ENCODE data around the gene DGKZ.

The DGKZ gene

GRCh38 chr11:46305295-46305694 lies 42.0 kb upstream of the DGKZ start:
- TF ChIP-seq, protein P1, sequence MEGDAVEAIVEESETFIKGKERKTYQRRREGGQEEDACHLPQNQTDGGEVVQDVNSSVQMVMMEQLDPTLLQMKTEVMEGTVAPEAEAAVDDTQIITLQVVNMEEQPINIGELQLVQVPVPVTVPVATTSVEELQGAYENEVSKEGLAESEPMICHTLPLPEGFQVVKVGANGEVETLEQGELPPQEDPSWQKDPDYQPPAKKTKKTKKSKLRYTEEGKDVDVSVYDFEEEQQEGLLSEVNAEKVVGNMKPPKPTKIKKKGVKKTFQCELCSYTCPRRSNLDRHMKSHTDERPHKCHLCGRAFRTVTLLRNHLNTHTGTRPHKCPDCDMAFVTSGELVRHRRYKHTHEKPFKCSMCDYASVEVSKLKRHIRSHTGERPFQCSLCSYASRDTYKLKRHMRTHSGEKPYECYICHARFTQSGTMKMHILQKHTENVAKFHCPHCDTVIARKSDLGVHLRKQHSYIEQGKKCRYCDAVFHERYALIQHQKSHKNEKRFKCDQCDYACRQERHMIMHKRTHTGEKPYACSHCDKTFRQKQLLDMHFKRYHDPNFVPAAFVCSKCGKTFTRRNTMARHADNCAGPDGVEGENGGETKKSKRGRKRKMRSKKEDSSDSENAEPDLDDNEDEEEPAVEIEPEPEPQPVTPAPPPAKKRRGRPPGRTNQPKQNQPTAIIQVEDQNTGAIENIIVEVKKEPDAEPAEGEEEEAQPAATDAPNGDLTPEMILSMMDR (IDR thresholded peaks at IDR 0.05; ENCODE audit: low read depth, low read length, missing control alignments): peak; percentile 3
- DNase-seq (ENCODE audit: extremely low read depth, low read depth): no peak
- H3K4me3 ChIP-seq (replicated peaks; ENCODE audit: low read depth, low read length): no peak overlapping the region

DNA sequence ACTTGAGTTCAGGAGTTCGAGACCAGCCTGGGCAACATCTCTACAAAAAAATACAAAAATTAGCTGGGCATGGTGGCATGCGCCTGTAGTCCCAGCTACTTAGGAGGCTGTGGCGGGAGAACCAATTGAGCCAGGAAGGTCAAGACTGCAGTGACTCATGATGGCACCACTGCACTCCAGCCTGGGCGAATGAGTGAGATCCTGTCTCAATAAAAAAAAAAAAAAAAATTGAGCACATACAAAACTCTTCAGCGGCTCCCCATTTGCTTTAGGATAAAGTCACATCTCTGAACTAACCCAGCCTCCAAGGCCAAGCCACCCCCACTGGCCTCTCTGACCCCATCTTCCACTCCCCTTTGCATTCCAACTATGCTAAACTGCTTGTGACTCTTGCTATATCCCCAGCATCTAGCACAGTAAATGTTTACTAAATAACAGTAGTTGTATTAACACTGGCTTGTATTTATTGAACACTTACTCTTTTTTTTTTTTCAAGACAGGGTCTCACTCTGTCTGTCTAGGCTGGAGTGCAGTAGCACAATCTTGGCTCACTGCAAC lies 40.9 kb upstream of the DGKZ start:
- H3K4me3 ChIP-seq (replicated peaks; ENCODE audit: low read depth, low read length): no peak overlapping the region
- no peak for DNase-seq (ENCODE audit: extremely low read depth, low read depth)
- TF ChIP-seq, protein P1 (IDR thresholded peaks at IDR 0.05; ENCODE audit: low read depth, low read length, missing control alignments): no peak

GRCh38 chr11:46307369-46307768 lies 39.9 kb upstream of the DGKZ start:
- TF ChIP-seq, protein P1 (IDR thresholded peaks at IDR 0.05; ENCODE audit: low read depth, low read length, missing control alignments): no peak

DNA sequence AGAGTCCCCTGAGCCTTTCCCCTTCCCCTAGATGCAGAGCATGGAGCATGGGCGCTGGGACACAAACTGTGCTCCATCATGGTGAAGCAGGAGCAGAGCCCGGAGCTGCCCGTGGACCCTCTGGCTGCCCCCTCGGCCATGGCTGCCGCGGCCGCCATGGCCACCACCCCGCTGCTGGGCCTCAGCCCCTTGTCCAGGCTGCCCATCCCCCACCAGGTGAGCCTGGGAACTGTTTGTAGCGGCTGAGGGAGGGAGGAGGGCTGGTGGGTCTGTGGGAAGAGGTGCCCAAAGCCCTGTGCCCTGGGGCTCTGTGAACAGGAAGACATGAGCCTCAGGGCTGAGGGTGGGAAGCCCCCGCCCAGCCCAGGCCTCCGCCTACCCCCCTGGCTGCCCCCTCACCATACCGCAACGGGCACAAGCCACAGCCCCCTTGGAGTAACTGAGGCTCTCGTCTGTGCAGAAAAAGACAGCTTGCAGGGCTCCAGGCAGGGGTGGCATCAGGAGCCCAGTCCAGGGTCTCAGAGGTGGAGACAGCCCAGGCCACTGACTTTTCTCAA lies 39.4 kb upstream of the DGKZ start:
- TF ChIP-seq, protein P1 (IDR thresholded peaks at IDR 0.05; ENCODE audit: low read depth, low read length, missing control alignments): no peak
- H3K4me3 ChIP-seq (replicated peaks; ENCODE audit: low read depth, low read length): no peak overlapping the region
- DNase-seq (ENCODE audit: extremely low read depth, low read depth): no peak

More at GRCh38 chr11:46307369-46307768, 39.9 kb upstream of the DGKZ start:
- DNase-seq (ENCODE audit: extremely low read depth, low read depth): no peak
- no peak overlapping the region for H3K4me3 ChIP-seq (replicated peaks; ENCODE audit: low read depth, low read length)

GRCh38 chr11:46308631-46309419 lies 38.4 kb upstream of the DGKZ start:
- DNase-seq (ENCODE audit: extremely low read depth, low read depth): no peak
- TF ChIP-seq, protein P1 (IDR thresholded peaks at IDR 0.05; ENCODE audit: low read depth, low read length, missing control alignments): peak; percentile 93
- H3K4me3 ChIP-seq (replicated peaks; ENCODE audit: low read depth, low read length): no peak overlapping the region

DNA sequence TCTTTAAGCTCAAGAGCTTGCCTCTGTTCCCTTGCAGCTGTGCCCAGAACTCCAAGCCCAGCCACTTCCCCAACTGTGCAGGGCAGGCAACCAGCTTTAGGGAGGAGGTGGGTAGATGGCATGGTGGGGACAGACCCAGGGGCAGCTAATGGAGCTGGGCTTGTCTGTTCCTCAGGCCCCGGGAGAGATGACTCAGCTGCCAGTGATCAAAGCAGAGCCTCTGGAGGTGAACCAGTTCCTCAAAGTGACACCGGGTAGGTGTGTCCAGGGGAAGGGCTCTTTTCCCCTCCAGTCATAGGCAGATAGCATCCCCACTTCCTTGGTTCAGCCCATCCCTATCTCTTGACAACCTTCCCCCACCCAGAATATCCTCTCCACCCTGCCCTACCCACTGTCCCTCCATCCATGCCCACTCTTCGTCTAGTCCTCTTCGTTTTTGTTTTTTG lies 37.4 kb upstream of the DGKZ start:
- TF ChIP-seq, protein P1 (IDR thresholded peaks at IDR 0.05; ENCODE audit: low read depth, low read length, missing control alignments): no peak
- H3K4me3 ChIP-seq (replicated peaks; ENCODE audit: low read depth, low read length): no peak overlapping the region

More for the DNA sequence above, 37.4 kb upstream of the DGKZ start:
- no peak for DNase-seq (ENCODE audit: extremely low read depth, low read depth)
